Stimulated activated CD4-positive, alpha-beta T cell treated with anti-CD3 and anti-CD28 coated beads, Interleukin-4, amount 100 ng/mL, for 4 hours (primary cell): ENCODE results near the gene MAGEB18.

ENCODE experiments used
- DNase-seq, 2 experiments: peaks; one replicate each; pipeline ENCODE4 v3.0.0-alpha.2; 2020

Gene MAGEB18

GRCh38 chrX:26138274-26138673 lies at the start of gene MAGEB18:
MAGEB18 (plus strand) TSS chrX:26138343; CDS start chrX:26138986, 643 bp downstream.
- DNase-seq, result no peak

DNA sequence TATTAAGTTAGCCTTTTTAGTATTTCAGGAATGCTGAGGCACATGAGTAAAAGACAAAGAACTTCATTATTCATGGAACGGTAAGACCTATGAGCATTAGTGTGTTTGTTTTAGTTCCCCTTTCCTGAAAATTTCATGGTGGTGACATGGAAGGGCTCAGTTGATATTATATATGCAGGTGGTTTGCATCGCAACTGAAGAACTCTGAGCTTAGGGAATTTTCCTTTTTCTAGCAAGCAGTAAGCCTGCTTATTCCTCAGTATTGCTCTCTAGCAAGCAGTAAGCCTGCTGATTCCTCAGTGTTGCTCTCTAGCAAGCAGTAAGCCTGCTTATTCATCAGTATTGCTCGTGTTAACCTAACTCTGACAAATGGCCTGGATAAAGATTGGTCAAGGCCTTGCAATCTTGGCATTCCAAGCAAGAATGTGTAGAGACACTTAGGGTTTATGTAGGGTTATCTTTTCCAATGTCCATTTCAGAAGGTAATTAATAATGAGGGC lies 37.7 kb upstream of the MAGEB18 start:
- DNase-seq, result no peak

DNA sequence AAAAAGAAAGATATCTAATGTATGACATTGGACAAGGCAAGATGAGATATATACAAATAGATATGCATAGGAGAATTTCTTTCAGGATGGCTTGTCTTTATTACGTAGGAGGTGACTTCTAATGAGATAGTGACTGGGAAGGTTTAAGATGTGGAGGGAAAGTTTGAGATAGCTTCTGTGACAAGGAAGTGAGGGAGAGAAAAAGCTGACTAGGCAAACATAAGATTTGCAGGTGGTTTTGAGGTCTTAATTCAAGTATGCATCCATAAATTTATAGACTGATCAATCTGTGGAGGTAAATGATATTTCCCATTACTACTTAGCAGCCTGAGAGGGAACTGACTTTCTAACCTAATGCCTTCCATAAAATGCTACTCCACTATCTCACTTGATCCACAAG lies 29.0 kb upstream of the MAGEB18 start:
- DNase-seq, result no peak

DNA sequence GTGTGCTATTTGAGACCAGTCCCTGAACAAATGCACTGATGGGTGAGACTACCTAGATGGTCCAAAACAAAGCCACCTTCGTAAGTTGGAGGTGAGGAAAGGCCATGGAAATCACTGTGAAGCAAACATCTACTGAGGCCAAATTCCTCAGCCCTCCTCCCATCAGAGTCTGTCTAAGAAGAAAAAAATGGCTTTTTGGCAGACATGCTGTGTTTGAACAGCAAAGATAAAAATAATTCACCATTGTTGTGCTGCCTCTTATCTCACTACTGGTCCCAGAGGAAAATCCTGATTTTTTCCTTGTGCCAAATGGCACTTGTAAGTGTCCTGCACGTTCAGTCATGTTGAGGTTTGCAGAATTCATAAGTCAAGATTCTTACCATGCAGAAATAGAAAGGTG lies 7.9 kb downstream of the MAGEB18 start:
- DNase-seq, result no peak

GRCh38 chrX:26160301-26160700 lies 22.2 kb downstream of the MAGEB18 start, which contains the start of gene MAGEB6B:
MAGEB6B (plus strand) TSS chrX:26160601; CDS start chrX:26160601, 0 bp downstream.
- DNase-seq, result no peak
